ENCODE data around the gene AGFG1.
A peak's percentile ranks its signal among the peaks of the same experiment; 100 is the strongest.
"Not testable (repeated sequence)": the region's sequence is repeated elsewhere in the genome, so short reads cannot be mapped to it uniquely, and the experiment has no call there.

The AGFG1 gene

GRCh38 chr2:227511955-227512354 lies 40.0 kb downstream of the AGFG1 start:
- no peak overlapping the region for H3K4me3 Mint-ChIP-seq
- H3K27me3 Mint-ChIP-seq = no peaks in the 10 kb centered on the region
- H3K36me3 Mint-ChIP-seq (ENCODE audit: insufficient read depth) = no peaks in the 10 kb centered on the region
- DNase-seq = no peak
- ATAC-seq (replicated peaks) = no peak
- H3K27ac Mint-ChIP-seq = no peak overlapping the region
- no peaks in the 10 kb centered on the region for H3K9me3 Mint-ChIP-seq
- peaks cover 43 to 70% of the 10 kb centered on the region in 2 donors for H3K4me1 Mint-ChIP-seq (ENCODE audit: low read depth in 2 of 2)

- Mint-ChIP-seq H3K27ac (no peak overlapping the region), H3K36me3 (ENCODE audit: insufficient read depth) (no peaks in the 10 kb centered on the region), H3K9me3 (no peaks in the 10 kb centered on the region), H3K4me1 (ENCODE audit: low read depth in 2 of 2) (peaks cover 48 to 76% of the 10 kb centered on the region in 2 donors), H3K27me3 (no peaks in the 10 kb centered on the region), H3K4me3 (no peak overlapping the region)
- no peak for DNase-seq
- ATAC-seq (replicated peaks) = no peak
These were observed 41.2 kb downstream of the AGFG1 start for GRCh38 chr2:227513113-227513512.

- Mint-ChIP-seq H3K4me3 (peak overlapping the region; percentile 13 to 16), H3K9me3 (no peaks in the 10 kb centered on the region), H3K27me3 (no peaks in the 10 kb centered on the region), H3K27ac (peak overlapping the region; percentile 1 to 32), H3K36me3 (ENCODE audit: insufficient read depth) (peaks cover 3% of the 10 kb centered on the region), H3K4me1 (ENCODE audit: low read depth in 2 of 2) (peaks cover 40 to 73% of the 10 kb centered on the region in 2 donors)
- no peak for ATAC-seq (replicated peaks)
- no peak for DNase-seq
These were observed 43.8 kb downstream of the AGFG1 start for GRCh38 chr2:227515742-227516141.

- H3K27ac Mint-ChIP-seq = no peak overlapping the region
These were observed 45.8 kb downstream of the AGFG1 start for GRCh38 chr2:227517724-227518123.

GRCh38 chr2:227518278-227518865 lies 46.4 kb downstream of the AGFG1 start:
- H3K27ac Mint-ChIP-seq; ATAC-seq (replicated peaks); H3K4me3 Mint-ChIP-seq; DNase-seq; H3K9me3 Mint-ChIP-seq; H3K27me3 Mint-ChIP-seq: not testable (repeated sequence)
- Mint-ChIP-seq H3K36me3 (ENCODE audit: insufficient read depth) (peaks cover 12% of the 10 kb centered on the region), H3K4me1 (ENCODE audit: low read depth in 2 of 2) (peaks cover 26 to 64% of the 10 kb centered on the region in 2 donors)

More at GRCh38 chr2:227517724-227518123, 45.8 kb downstream of the AGFG1 start:
- H3K9me3 Mint-ChIP-seq = no peaks in the 10 kb centered on the region
- H3K36me3 Mint-ChIP-seq (ENCODE audit: insufficient read depth) = peaks cover 12% of the 10 kb centered on the region
- DNase-seq (no peak), ATAC-seq (replicated peaks) (no peak)
- no peaks in the 10 kb centered on the region for H3K27me3 Mint-ChIP-seq
- H3K4me1 Mint-ChIP-seq (ENCODE audit: low read depth in 2 of 2) = peaks cover 30 to 69% of the 10 kb centered on the region in 2 donors
- no peak overlapping the region for H3K4me3 Mint-ChIP-seq

- not testable (repeated sequence) for ATAC-seq (replicated peaks); H3K27me3 Mint-ChIP-seq; DNase-seq; H3K27ac Mint-ChIP-seq; H3K9me3 Mint-ChIP-seq; H3K4me3 Mint-ChIP-seq
- peaks cover 23% of the 10 kb centered on the region for H3K36me3 Mint-ChIP-seq (ENCODE audit: insufficient read depth)
- peaks cover 10 to 41% of the 10 kb centered on the region in 2 donors for H3K4me1 Mint-ChIP-seq (ENCODE audit: low read depth in 2 of 2)
These were observed 49.2 kb downstream of the AGFG1 start for GRCh38 chr2:227521178-227521577.

- DNase-seq (no peak), ATAC-seq (replicated peaks) (no peak)
- H3K4me3 Mint-ChIP-seq = no peak overlapping the region
- H3K27me3 Mint-ChIP-seq = no peaks in the 10 kb centered on the region
- H3K27ac Mint-ChIP-seq = no peak overlapping the region
- no peaks in the 10 kb centered on the region for H3K9me3 Mint-ChIP-seq
- H3K36me3 Mint-ChIP-seq (ENCODE audit: insufficient read depth) = peaks cover 29% of the 10 kb centered on the region
- peaks cover 4 to 35% of the 10 kb centered on the region in 2 donors for H3K4me1 Mint-ChIP-seq (ENCODE audit: low read depth in 2 of 2)
These were observed 52.7 kb downstream of the AGFG1 start for GRCh38 chr2:227524665-227525064.

GRCh38 chr2:227527351-227527750 lies 55.4 kb downstream of the AGFG1 start:
- DNase-seq = no peak
- Mint-ChIP-seq H3K4me1 (ENCODE audit: low read depth in 2 of 2) (peaks cover 4 to 19% of the 10 kb centered on the region in 2 donors), H3K36me3 (ENCODE audit: insufficient read depth) (peaks cover 46% of the 10 kb centered on the region), H3K9me3 (no peaks in the 10 kb centered on the region), H3K27me3 (no peaks in the 10 kb centered on the region), H3K4me3 (no peak overlapping the region), H3K27ac (no peak overlapping the region)
- ATAC-seq (replicated peaks) = no peak

GRCh38 chr2:227528803-227529202 lies 56.8 kb downstream of the AGFG1 start:
- no peaks in the 10 kb centered on the region for H3K27me3 Mint-ChIP-seq
- H3K9me3 Mint-ChIP-seq = no peaks in the 10 kb centered on the region
- no peak overlapping the region for H3K27ac Mint-ChIP-seq
- peaks cover 56% of the 10 kb centered on the region for H3K36me3 Mint-ChIP-seq (ENCODE audit: insufficient read depth)
- no peak for ATAC-seq (replicated peaks)
- no peak for DNase-seq
- no peak overlapping the region for H3K4me3 Mint-ChIP-seq
- peaks cover 3 to 18% of the 10 kb centered on the region in 2 donors for H3K4me1 Mint-ChIP-seq (ENCODE audit: low read depth in 2 of 2)

GRCh38 chr2:227529871-227530270 lies 57.9 kb downstream of the AGFG1 start:
- peaks cover 3 to 18% of the 10 kb centered on the region in 2 donors for H3K4me1 Mint-ChIP-seq (ENCODE audit: low read depth in 2 of 2)
- DNase-seq = no peak
- no peaks in the 10 kb centered on the region for H3K27me3 Mint-ChIP-seq
- no peak overlapping the region for H3K4me3 Mint-ChIP-seq
- no peak for ATAC-seq (replicated peaks)
- H3K27ac Mint-ChIP-seq = no peak overlapping the region
- H3K9me3 Mint-ChIP-seq = no peaks in the 10 kb centered on the region
- peaks cover 59% of the 10 kb centered on the region for H3K36me3 Mint-ChIP-seq (ENCODE audit: insufficient read depth)

- H3K9me3 Mint-ChIP-seq = no peaks in the 10 kb centered on the region
These were observed 62.8 kb downstream of the AGFG1 start for GRCh38 chr2:227534714-227535113.

GRCh38 chr2:227536445-227536844 lies 64.5 kb downstream of the AGFG1 start:
- Mint-ChIP-seq H3K36me3 (ENCODE audit: insufficient read depth) (peaks cover 64% of the 10 kb centered on the region), H3K4me3 (no peak overlapping the region), H3K4me1 (ENCODE audit: low read depth in 2 of 2) (peaks cover 0 to 4% of the 10 kb centered on the region in 2 donors), H3K27ac (no peak overlapping the region), H3K27me3 (no peaks in the 10 kb centered on the region), H3K9me3 (peaks cover 0 to 3% of the 10 kb centered on the region in 2 donors)
- DNase-seq = no peak
- ATAC-seq (replicated peaks) = no peak

More at GRCh38 chr2:227534714-227535113, 62.8 kb downstream of the AGFG1 start:
- H3K27me3 Mint-ChIP-seq = no peaks in the 10 kb centered on the region
- no peak for ATAC-seq (replicated peaks)
- DNase-seq = no peak
- peaks cover 0 to 8% of the 10 kb centered on the region in 2 donors for H3K4me1 Mint-ChIP-seq (ENCODE audit: low read depth in 2 of 2)
- H3K4me3 Mint-ChIP-seq = no peak overlapping the region
- H3K36me3 Mint-ChIP-seq (ENCODE audit: insufficient read depth) = peaks cover 66% of the 10 kb centered on the region
- H3K27ac Mint-ChIP-seq = no peak overlapping the region

- Mint-ChIP-seq H3K4me3 (no peak overlapping the region), H3K9me3 (peaks cover 0 to 3% of the 10 kb centered on the region in 2 donors), H3K27me3 (no peaks in the 10 kb centered on the region), H3K4me1 (ENCODE audit: low read depth in 2 of 2) (peaks cover 5 to 24% of the 10 kb centered on the region in 2 donors), H3K27ac (no peak overlapping the region), H3K36me3 (ENCODE audit: insufficient read depth) (peaks cover 44% of the 10 kb centered on the region)
- DNase-seq (no peak), ATAC-seq (replicated peaks) (no peak)
These were observed 67.6 kb downstream of the AGFG1 start for GRCh38 chr2:227539465-227539956.

GRCh38 chr2:227540352-227540751 lies 68.4 kb downstream of the AGFG1 start:
- H3K4me3 Mint-ChIP-seq; H3K27ac Mint-ChIP-seq; H3K9me3 Mint-ChIP-seq; ATAC-seq (replicated peaks); DNase-seq; H3K27me3 Mint-ChIP-seq: not testable (repeated sequence)
- peaks cover 5 to 24% of the 10 kb centered on the region in 2 donors for H3K4me1 Mint-ChIP-seq (ENCODE audit: low read depth in 2 of 2)
- peaks cover 37% of the 10 kb centered on the region for H3K36me3 Mint-ChIP-seq (ENCODE audit: insufficient read depth)

Measured in effector memory CD8-positive, alpha-beta T cell (primary cell).